H1 (cell line): ENCODE measurements around the gene PLA2G4D. TPM values are rescaled to one million over a fixed set of nuclear protein-coding genes. Genes with fewer than 3 reads are reported as not detected.

Source experiments
- CTCF ChIA-PET: fragments of 300-600 bp; sonication (Branson Sonifier 250); formaldehyde crosslinking; loops from one replicate; lab custom pipeline; 2021; ENCODE audit not compliant: partially characterized antibody; lab: Charles Lee
- POLR2A ChIA-PET: fragments of 300-600 bp; sonication (Branson Sonifier 250); formaldehyde crosslinking; loops from one replicate; lab custom pipeline; 2021; ENCODE audit warnings: inconsistent platforms; ENCODE audit not compliant: partially characterized antibody; lab: Charles Lee
- DNase-seq, 2 experiments: peaks; one replicate each; pipeline versions ENCODE4 v3.0.0 to v3.0.0-alpha.2; 2010 to 2022; ENCODE audit warnings: low spot score in 2 of 2, low read depth in 1 of 2, mixed read lengths in 1 of 2
- FAIRE-seq: peaks from 2 replicates; lab custom pipeline; 2011; peaks lifted over from hg19 to GRCh38; lab: Jason Lieb, UNC
- H2AFZ ChIP-seq: 2 replicates; pipeline ENCODE4 v1.8.1; 2012; ENCODE audit warnings: low read length, inconsistent platforms
- H2AK5ac ChIP-seq: 2 replicates; pipeline ENCODE4 v1.6.1; 2013; ENCODE audit warnings: low read depth, low read length
- H2BK120ac ChIP-seq: replicated peaks from 2 replicates; pipeline ENCODE3; 2013; ENCODE audit warnings: low read depth, low read length, inconsistent platforms
- H2BK12ac ChIP-seq: 2 replicates; pipeline ENCODE4 v1.6.1; 2013; ENCODE audit warnings: low read depth, low read length
- H2BK15ac ChIP-seq: 2 replicates; pipeline ENCODE4 v1.6.1; 2013; ENCODE audit warnings: low read length
- H2BK20ac ChIP-seq: 2 replicates; pipeline ENCODE4 v1.6.1; 2013; ENCODE audit warnings: low read length
- H2BK5ac ChIP-seq: 2 replicates; pipeline ENCODE4 v1.6.1; 2013; ENCODE audit warnings: low read depth, low read length
- H3K14ac ChIP-seq: 2 replicates; pipeline ENCODE4 v1.6.1; 2013; ENCODE audit warnings: inconsistent platforms; ENCODE audit not compliant: insufficient read length
- H3K18ac ChIP-seq: 2 replicates; pipeline ENCODE4 v1.6.1; 2013; ENCODE audit warnings: low read length; ENCODE audit errors: extremely low read depth
- H3K23ac ChIP-seq: 2 replicates; pipeline ENCODE4 v1.6.1; 2013; ENCODE audit warnings: inconsistent platforms; ENCODE audit not compliant: insufficient read length
- H3K23me2 ChIP-seq: 2 replicates; pipeline ENCODE4 v1.6.1; 2013; ENCODE audit warnings: low read depth, low read length
- H3K27ac ChIP-seq: 2 replicates; pipeline ENCODE4 v1.6.1; 2011; ENCODE audit warnings: low read depth, low read length, inconsistent platforms
- H3K27me3 ChIP-seq, 4 experiments: replicated peaks in 1 of 4; 1 replicate in 1 of 4; 2 replicates in 3 of 4; pipeline versions ENCODE4 v1.6.1 to v1.8.1; 2011 to 2013; ENCODE audit warnings: low read length in 3 of 4, mild to moderate bottlenecking in 3 of 4, inconsistent platforms in 2 of 4, mixed read lengths in 2 of 4, moderate library complexity in 1 of 4; ENCODE audit not compliant: control insufficient read depth in 3 of 4, insufficient read depth in 3 of 4; ENCODE audit errors: extremely low read depth in 1 of 4
- H3K36me3 ChIP-seq, 4 experiments: 2 replicates each; pipeline versions ENCODE4 v1.6.1 to v1.8.1; 2011 to 2013; ENCODE audit warnings: mild to moderate bottlenecking in 4 of 4, low read length in 3 of 4, moderate library complexity in 2 of 4, control low read depth in 1 of 4, inconsistent platforms in 1 of 4; ENCODE audit not compliant: insufficient read depth in 4 of 4, control insufficient read depth in 2 of 4
- H3K4ac ChIP-seq: replicated peaks from 2 replicates; pipeline ENCODE3; 2013; ENCODE audit warnings: low read length, low read depth, mixed read lengths, inconsistent platforms; ENCODE audit not compliant: insufficient read length
- H3K4me1 ChIP-seq, 4 experiments: replicated peaks in 1 of 4; 1 replicate in 1 of 4; 2 replicates in 3 of 4; pipeline versions ENCODE4 v1.6.1 to v1.8.1; 2011 to 2013; ENCODE audit warnings: low read length in 3 of 4, inconsistent platforms in 2 of 4, mixed read lengths in 1 of 4; ENCODE audit not compliant: insufficient read depth in 4 of 4, control insufficient read depth in 3 of 4
- H3K4me2 ChIP-seq, 2 experiments: 2 replicates each; pipeline versions ENCODE4 v1.6.1 to v1.8.1; 2011 to 2013; ENCODE audit warnings: low read depth in 2 of 2, low read length in 2 of 2, control low read depth in 1 of 2, inconsistent platforms in 1 of 2, mild to moderate bottlenecking in 1 of 2; ENCODE audit not compliant: insufficient read depth in 1 of 2
- H3K4me3 ChIP-seq, 4 experiments: fragments of 200-600, 300-600 bp in 1 of 4; sonication (generic), shearing (Covaris generic), sonication (Bioruptor Twin) in 1 of 4; 2 replicates each; pipeline versions ENCODE4 v1.5.1 to v1.8.1; 2011 to 2016; ENCODE audit warnings: low read length in 4 of 4, low read depth in 3 of 4, control low read depth in 2 of 4, inconsistent platforms in 2 of 4, mild to moderate bottlenecking in 2 of 4, mixed read lengths in 1 of 4, moderate library complexity in 1 of 4; ENCODE audit not compliant: insufficient read depth in 2 of 4; ENCODE audit errors: extremely low read depth in 1 of 4
- H3K56ac ChIP-seq: replicated peaks from 2 replicates; pipeline ENCODE3; 2013; ENCODE audit warnings: low read depth, mild to moderate bottlenecking, mixed read lengths, low read length, inconsistent platforms; ENCODE audit not compliant: insufficient read length
- H3K79me1 ChIP-seq: 2 replicates; pipeline ENCODE4 v1.6.1; 2013; ENCODE audit warnings: low read depth, low read length, control low read depth
- H3K79me2 ChIP-seq, 2 experiments: 2 replicates each; pipeline versions ENCODE4 v1.6.1 to v1.8.1; 2012 to 2013; ENCODE audit warnings: low read length in 2 of 2, mild to moderate bottlenecking in 2 of 2, inconsistent platforms in 1 of 2; ENCODE audit not compliant: insufficient read depth in 2 of 2, control insufficient read depth in 1 of 2
- H3K9ac ChIP-seq, 4 experiments: replicated peaks in 1 of 4; 1 replicate in 1 of 4; 2 replicates in 3 of 4; pipeline versions ENCODE4 v1.6.1 to v1.8.1; 2011 to 2013; ENCODE audit warnings: low read depth in 3 of 4, low read length in 3 of 4, control low read depth in 2 of 4, mild to moderate bottlenecking in 2 of 4, moderate library complexity in 2 of 4, inconsistent platforms in 1 of 4; ENCODE audit errors: extremely low read depth in 1 of 4
- H3K9me3 ChIP-seq, 2 experiments: 2 replicates each; pipeline versions ENCODE4 v1.6.1 to v1.8.1; 2012 to 2013; ENCODE audit warnings: mild to moderate bottlenecking in 2 of 2, moderate library complexity in 2 of 2, control low read depth in 1 of 2, inconsistent platforms in 1 of 2, low read depth in 1 of 2, low read length in 1 of 2, mixed read lengths in 1 of 2; ENCODE audit not compliant: insufficient read depth in 2 of 2
- H4K20me1 ChIP-seq, 2 experiments: replicated peaks in 1 of 2; 2 replicates each; pipeline versions ENCODE3 to v1.8.1; 2011 to 2013; ENCODE audit warnings: inconsistent platforms in 2 of 2, low read length in 2 of 2, mild to moderate bottlenecking in 1 of 2; ENCODE audit not compliant: insufficient read depth in 2 of 2, control insufficient read depth in 1 of 2
- H4K5ac ChIP-seq: 2 replicates; pipeline ENCODE4 v1.6.1; 2013; ENCODE audit warnings: low read length, low read depth, mixed read lengths, inconsistent platforms; ENCODE audit not compliant: insufficient read length
- H4K8ac ChIP-seq: 2 replicates; pipeline ENCODE4 v1.8.0; 2013; ENCODE audit warnings: mild to moderate bottlenecking, moderate library complexity, low read length, inconsistent platforms; ENCODE audit not compliant: insufficient read depth; ENCODE audit errors: extremely low read depth
- H4K91ac ChIP-seq: replicated peaks from 2 replicates; pipeline ENCODE3; 2013; ENCODE audit warnings: low read length, mixed read lengths, inconsistent platforms; ENCODE audit not compliant: insufficient read length
- CBX5 ChIP-seq: fragments of 300-800, 300-1000 bp; sonication (generic); IDR thresholded peaks from 2 replicates; pipeline ENCODE4 v1.7.1; 2016; ENCODE audit warnings: antibody characterized with exemption, low read length, low read depth
- EGR1 ChIP-seq: IDR thresholded peaks from 2 replicates; pipeline ENCODE4 v1.6.1; 2011; ENCODE audit warnings: low read depth, low read length, borderline replicate concordance
- HDAC6 ChIP-seq: IDR thresholded peaks from one replicate; pipeline ENCODE4 v1.7.1; 2012; ENCODE audit warnings: low read depth, mild to moderate bottlenecking, inconsistent platforms, low read length, moderate library complexity
- NRF1 ChIP-seq: IDR thresholded peaks from 2 replicates; pipeline ENCODE4 v1.6.1; 2011; ENCODE audit warnings: mild to moderate bottlenecking, low read depth, low read length, improper control_type of control experiment
- RAD21 ChIP-seq, 2 experiments: IDR thresholded peaks in 1 of 2; conservative IDR thresholded peaks in 1 of 2; 2 replicates each; pipeline ENCODE4 v1.6.1; 2011; ENCODE audit warnings: low read depth in 2 of 2, low read length in 2 of 2, improper control_type of control experiment in 1 of 2, inconsistent platforms in 1 of 2, mild to moderate bottlenecking in 1 of 2, moderate library complexity in 1 of 2
- RNF2 ChIP-seq: fragments of 200-900, 300-1000 bp; sonication (generic); IDR thresholded peaks from 2 replicates; pipeline ENCODE4 v1.7.1; 2016; ENCODE audit warnings: borderline replicate concordance, low read depth, mild to moderate bottlenecking, antibody characterized with exemption, low read length; ENCODE audit not compliant: poor library complexity, severe bottlenecking; ENCODE audit errors: missing control alignments
- TEAD4 ChIP-seq: IDR thresholded peaks from 2 replicates; pipeline ENCODE4 v1.6.1; 2012; ENCODE audit warnings: low read depth, low read length, inconsistent platforms, mixed read lengths
- WGBS, 2 experiments: shearing (Covaris generic) in 1 of 2; methylation state at CpG; one replicate each; pipeline versions ENCODE4 v1.1.6 to v1.1.7; 2013 to 2015; ENCODE audit warnings: low lambda C conversion rate in 2 of 2, mixed read lengths in 2 of 2, inconsistent platforms in 1 of 2, low coverage in 1 of 2, missing lambda C conversion rate in 1 of 2; ENCODE audit not compliant: insufficient replicate concordance in 2 of 2, insufficient coverage in 1 of 2, insufficient read length in 1 of 2; ENCODE audit errors: extremely low coverage in 1 of 2, missing lambda C conversion rate in 1 of 2; 5-methylcytosine and 5-hydroxymethylcytosine counted together
- polyA plus RNA-seq, 7 experiments: library from polyadenylated mRNA; depleted of rRNA in 3 of 7; stranded (reverse) in 5 of 7; unstranded in 2 of 7; fragments of >200 nt in 5 of 7; fragments of 200-250 nt in 2 of 7; gene quantifications; 1 replicate in 5 of 7; 2 replicates in 1 of 7; 4 replicates in 1 of 7; pipeline versions ENCODE4 v1.2.1 to v1.2.3, GENCODE V29; 2011 to 2013; ENCODE audit warnings: missing spikeins in 2 of 7, mixed read lengths in 2 of 7
- total RNA-seq: library from RNA; stranded (reverse); fragmentation: NEBNext Ultra II Directional; extraction: Animal tissue kit (Norgen Biotek cat#: 25700); gene quantifications from 2 replicates; pipeline ENCODE4 v1.2.1, GENCODE V29; 2021
- TF ChIP-seq, protein P1 (sequence below), 3 experiments: IDR thresholded peaks; 1 replicate in 2 of 3; 2 replicates in 1 of 3; pipeline versions ENCODE4 v1.5.1 to v1.6.1; 2011; ENCODE audit warnings: low read length in 3 of 3, mild to moderate bottlenecking in 3 of 3, inconsistent platforms in 2 of 3, low read depth in 1 of 3, moderate library complexity in 1 of 3; ENCODE audit not compliant: insufficient read depth in 1 of 3; ENCODE audit errors: control extremely low read depth in 1 of 3
- TF ChIP-seq, protein P2 (sequence below): IDR thresholded peaks from 2 replicates; pipeline ENCODE4 v1.6.1; 2011; ENCODE audit warnings: low read length, improper control_type of control experiment

PLA2G4D gene
- total and polyA plus RNA-seq, 2 of the 8 experiments (the other 6 are each of a cell fraction or from before 2014, with no cell fraction given) = 0.07 to 0.18 TPM

DNA sequence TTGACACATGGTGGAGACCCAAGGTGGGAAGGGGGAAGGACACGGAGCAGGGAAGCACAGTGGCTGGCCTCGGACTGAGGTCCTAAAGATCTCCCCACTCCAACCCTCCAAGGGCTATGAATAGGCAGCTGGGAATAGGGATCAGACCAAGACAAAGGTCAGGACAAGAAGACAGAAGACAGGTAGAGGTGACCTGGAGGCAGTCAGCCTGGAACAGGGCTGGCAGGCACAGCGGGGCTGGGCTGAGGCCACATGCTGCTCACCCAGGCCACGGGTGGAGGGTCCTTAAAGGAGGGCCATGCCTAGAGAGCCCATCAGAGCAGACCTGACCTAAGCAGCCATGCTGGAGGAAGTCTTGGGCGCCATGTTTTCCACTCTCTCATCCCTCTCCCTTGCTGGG, 2.7 kb upstream of the PLA2G4D start:
- Histone ChIP-seq H3K14ac (no peak overlapping the region), H3K18ac (no peak overlapping the region), H2BK120ac (no peak overlapping the region), H2AK5ac (no peak overlapping the region), H3K56ac (no peak overlapping the region), H3K9me3 (no peaks in the 10 kb centered on the region), H3K23me2 (no peaks in the 10 kb centered on the region; the same call in 1 of the 2 replicates), H4K5ac (no peak overlapping the region), H3K36me3 (no peaks in the 10 kb centered on the region; a peak in 1 of 8 replicates), H3K23ac (no peak overlapping the region), H2AFZ (no peak overlapping the region), H2BK12ac (no peak overlapping the region), H3K4me2 (no peak overlapping the region), H2BK20ac (no peak overlapping the region), H3K4me3 (no peak overlapping the region), H4K91ac (no peak overlapping the region), H3K9ac (no peak overlapping the region), H2BK5ac (no peak overlapping the region), H3K79me1 (no peaks in the 10 kb centered on the region), H4K8ac (no peak overlapping the region; the same call in 1 of the 2 replicates), H3K27me3 (no peaks in the 10 kb centered on the region; a peak in 1 of 7 replicates), H3K27ac (no peak overlapping the region), H4K20me1 (no peaks in the 10 kb centered on the region), H3K4ac (no peak overlapping the region), H3K4me1 (peaks cover 0 to 5% (median 2%) of the 10 kb centered on the region in 4 experiments; a peak in 5 of 7 replicates), H3K79me2 (no peaks in the 10 kb centered on the region), H2BK15ac (no peak overlapping the region)
- CTCF ChIA-PET = interaction anchor here (0.9 to 3.6 kb wide), 6 partner anchors 11 to 192 kb away, joined by 3 to 18 read pairs (median 4); no protein-coding TSS in a partner anchor
- FAIRE-seq (no peak), DNase-seq (no peak)
- 89% methylated on average over 5 of the region's 5 CpGs; no CpG with 5 or more reads in 1 of the 2 experiments for WGBS, 2 experiments
- POLR2A ChIA-PET = interaction anchor here (1.1 kb wide), 1 partner anchor 14 kb away, joined by 4 read pairs; no protein-coding TSS in a partner anchor
- no peak for TF ChIP-seq EGR1
- TF ChIP-seq, protein P1, sequence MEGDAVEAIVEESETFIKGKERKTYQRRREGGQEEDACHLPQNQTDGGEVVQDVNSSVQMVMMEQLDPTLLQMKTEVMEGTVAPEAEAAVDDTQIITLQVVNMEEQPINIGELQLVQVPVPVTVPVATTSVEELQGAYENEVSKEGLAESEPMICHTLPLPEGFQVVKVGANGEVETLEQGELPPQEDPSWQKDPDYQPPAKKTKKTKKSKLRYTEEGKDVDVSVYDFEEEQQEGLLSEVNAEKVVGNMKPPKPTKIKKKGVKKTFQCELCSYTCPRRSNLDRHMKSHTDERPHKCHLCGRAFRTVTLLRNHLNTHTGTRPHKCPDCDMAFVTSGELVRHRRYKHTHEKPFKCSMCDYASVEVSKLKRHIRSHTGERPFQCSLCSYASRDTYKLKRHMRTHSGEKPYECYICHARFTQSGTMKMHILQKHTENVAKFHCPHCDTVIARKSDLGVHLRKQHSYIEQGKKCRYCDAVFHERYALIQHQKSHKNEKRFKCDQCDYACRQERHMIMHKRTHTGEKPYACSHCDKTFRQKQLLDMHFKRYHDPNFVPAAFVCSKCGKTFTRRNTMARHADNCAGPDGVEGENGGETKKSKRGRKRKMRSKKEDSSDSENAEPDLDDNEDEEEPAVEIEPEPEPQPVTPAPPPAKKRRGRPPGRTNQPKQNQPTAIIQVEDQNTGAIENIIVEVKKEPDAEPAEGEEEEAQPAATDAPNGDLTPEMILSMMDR (IDR thresholded peaks at IDR 0.05; ENCODE audit: control extremely low read depth in 1 of 3, insufficient read depth in 1 of 3, low read depth in 1 of 3, low read length in 3 of 3) = no peak
- no peak for TF ChIP-seq NRF1
- no peak for TF ChIP-seq RAD21 (IDR thresholded peaks at IDR 0.05 in 1 of 2, conservative IDR thresholded peaks at IDR 0.05 in 1 of 2; ENCODE audit: low read depth in 2 of 2, low read length in 2 of 2)
- no peak for TF ChIP-seq CBX5
- no peak for TF ChIP-seq HDAC6
- no peak for TF ChIP-seq TEAD4
- TF ChIP-seq, protein P2, sequence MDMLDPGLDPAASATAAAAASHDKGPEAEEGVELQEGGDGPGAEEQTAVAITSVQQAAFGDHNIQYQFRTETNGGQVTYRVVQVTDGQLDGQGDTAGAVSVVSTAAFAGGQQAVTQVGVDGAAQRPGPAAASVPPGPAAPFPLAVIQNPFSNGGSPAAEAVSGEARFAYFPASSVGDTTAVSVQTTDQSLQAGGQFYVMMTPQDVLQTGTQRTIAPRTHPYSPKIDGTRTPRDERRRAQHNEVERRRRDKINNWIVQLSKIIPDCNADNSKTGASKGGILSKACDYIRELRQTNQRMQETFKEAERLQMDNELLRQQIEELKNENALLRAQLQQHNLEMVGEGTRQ = no peak
- no peak for TF ChIP-seq RNF2
